Sigmoid colon (tissue), 7 donors: ENCODE measurements around the gene MAP2. TPM values are rescaled to one million over a fixed set of nuclear protein-coding genes. Genes with fewer than 3 reads are reported as not detected.

Source experiments
- DNase-seq: peaks from one replicate; pipeline ENCODE4 v3.0.0-alpha.2; 2019
- H3K27ac ChIP-seq, 4 donors: fragments of 200-600 bp; sonication (generic); one replicate each; pipeline ENCODE4 v1.5.1; 2016 to 2019; ENCODE audit warnings: mild to moderate bottlenecking in 1 of 4
- H3K27me3 ChIP-seq, 3 donors: fragments of 200-600 bp; sonication (generic); one replicate each; pipeline ENCODE4 v1.5.1; 2019; ENCODE audit warnings: mild to moderate bottlenecking in 1 of 3
- H3K36me3 ChIP-seq, 4 donors: fragments of 200-600 bp; sonication (generic); one replicate each; pipeline ENCODE4 v1.5.1; 2016 to 2019
- H3K4me1 ChIP-seq, 4 donors: fragments of 200-600 bp; sonication (generic); one replicate each; pipeline ENCODE4 v1.5.1; 2017 to 2019
- H3K4me3 ChIP-seq, 4 donors: fragments of 200-600 bp; sonication (generic); one replicate each; pipeline ENCODE4 v1.5.1; 2017 to 2019; ENCODE audit warnings: mild to moderate bottlenecking in 2 of 4, moderate library complexity in 1 of 4
- H3K9me3 ChIP-seq, 4 donors: fragments of 200-600 bp in 3 of 4; sonication (generic) in 3 of 4; one replicate each; pipeline versions ENCODE4 v1.5.1 to v1.6.1; 2013 to 2019
- EP300 ChIP-seq, 4 donors: sonication (generic); formaldehyde crosslinking; IDR thresholded peaks; one replicate each; pipeline ENCODE4 v1.6.1; 2017; ENCODE audit warnings: antibody characterized with exemption in 4 of 4
- POLR2A ChIP-seq, 2 donors: fragments of 450-650 bp; IDR thresholded peaks; one replicate each; pipeline ENCODE4 v1.6.1; 2016; ENCODE audit warnings: antibody characterized with exemption in 2 of 2, mild to moderate bottlenecking in 2 of 2, moderate library complexity in 2 of 2
- POLR2AphosphoS5 ChIP-seq, 4 donors: sonication (generic); formaldehyde crosslinking; IDR thresholded peaks; one replicate each; pipeline ENCODE4 v1.6.1; 2017; ENCODE audit warnings: antibody characterized with exemption in 4 of 4
- WGBS, 2 donors: extraction: QIAGEN DNeasy Blood & Tissue Kit; methylation state at CpG; one replicate each; pipeline ENCODE4 v1.1.7; 2013; 5-methylcytosine and 5-hydroxymethylcytosine counted together
- intact Hi-C: fragments of 100-400 bp; cut with DNase I; formaldehyde crosslinking; loops from one replicate; pipeline ENCODE4 v1.15.1; 2023
- polyA plus RNA-seq, 3 donors: library from polyadenylated mRNA; stranded (reverse); fragments of 200-250 nt; gene quantifications; one replicate each; pipeline ENCODE4 v1.2.3, GENCODE V29; 2013
- total RNA-seq, 4 donors: library from RNA; depleted of rRNA; stranded (reverse); fragments of >200 nt; gene quantifications; one replicate each; pipeline ENCODE4 v1.1.0, GENCODE V29; 2016
- TF ChIP-seq, protein P1 (sequence below), 4 experiments: fragments of 450-650 bp in 3 of 4; fragments of 200-600 bp in 1 of 4; IDR thresholded peaks; one replicate each; pipeline ENCODE4 v1.5.1; 2016 to 2019; ENCODE audit warnings: antibody characterized with exemption in 4 of 4, mild to moderate bottlenecking in 3 of 4, moderate library complexity in 2 of 4
- donor health status: healthy with polysubstance abuse.
- donor health status: Bipolar disorder and iron deficiency.
- donor health status: healthy.

The MAP2 gene
- total and polyA plus RNA-seq, 7 donors, result 0.46 to 21.8 (median 8.4) TPM

DNA sequence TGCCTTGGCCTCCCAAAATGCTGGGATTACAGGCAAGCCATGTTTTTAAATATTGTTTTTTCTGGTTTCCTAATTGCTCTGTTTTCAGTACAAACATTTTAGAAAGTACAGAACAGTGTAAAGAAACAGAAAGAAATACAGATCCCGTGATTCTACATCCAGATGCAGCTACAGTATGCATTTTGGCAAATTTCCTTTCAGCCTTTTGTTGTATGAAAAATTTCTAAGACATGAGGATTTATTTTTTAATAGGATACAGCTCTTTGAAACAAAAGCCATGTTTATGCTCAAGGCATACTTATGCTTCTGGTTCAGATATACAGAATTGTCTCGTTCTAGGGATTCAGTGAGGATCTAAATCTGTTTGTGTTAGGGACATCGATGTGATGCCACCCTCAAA, 109.5 kb downstream of the MAP2 start:
- no peak overlapping the region for H3K27ac ChIP-seq
- no peak overlapping the region for H3K4me3 ChIP-seq
- intact Hi-C loops, result no loop called here
- DNase-seq, result no peak
- H3K27me3 ChIP-seq, result no peaks in the 10 kb centered on the region
- TF ChIP-seq POLR2AphosphoS5 (IDR thresholded peaks at IDR 0.05) (no peak), EP300 (IDR thresholded peaks at IDR 0.05) (no peak), POLR2A (IDR thresholded peaks at IDR 0.05) (no peak)
- TF ChIP-seq, protein P1, sequence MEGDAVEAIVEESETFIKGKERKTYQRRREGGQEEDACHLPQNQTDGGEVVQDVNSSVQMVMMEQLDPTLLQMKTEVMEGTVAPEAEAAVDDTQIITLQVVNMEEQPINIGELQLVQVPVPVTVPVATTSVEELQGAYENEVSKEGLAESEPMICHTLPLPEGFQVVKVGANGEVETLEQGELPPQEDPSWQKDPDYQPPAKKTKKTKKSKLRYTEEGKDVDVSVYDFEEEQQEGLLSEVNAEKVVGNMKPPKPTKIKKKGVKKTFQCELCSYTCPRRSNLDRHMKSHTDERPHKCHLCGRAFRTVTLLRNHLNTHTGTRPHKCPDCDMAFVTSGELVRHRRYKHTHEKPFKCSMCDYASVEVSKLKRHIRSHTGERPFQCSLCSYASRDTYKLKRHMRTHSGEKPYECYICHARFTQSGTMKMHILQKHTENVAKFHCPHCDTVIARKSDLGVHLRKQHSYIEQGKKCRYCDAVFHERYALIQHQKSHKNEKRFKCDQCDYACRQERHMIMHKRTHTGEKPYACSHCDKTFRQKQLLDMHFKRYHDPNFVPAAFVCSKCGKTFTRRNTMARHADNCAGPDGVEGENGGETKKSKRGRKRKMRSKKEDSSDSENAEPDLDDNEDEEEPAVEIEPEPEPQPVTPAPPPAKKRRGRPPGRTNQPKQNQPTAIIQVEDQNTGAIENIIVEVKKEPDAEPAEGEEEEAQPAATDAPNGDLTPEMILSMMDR (IDR thresholded peaks at IDR 0.05), result no peak
- no peaks in the 10 kb centered on the region for H3K9me3 ChIP-seq
- no peaks in the 10 kb centered on the region for H3K4me1 ChIP-seq
- H3K36me3 ChIP-seq, result no peaks in the 10 kb centered on the region
- WGBS, 2 donors, result 68 to 74% methylated on average over 3 of the region's 3 CpGs

DNA sequence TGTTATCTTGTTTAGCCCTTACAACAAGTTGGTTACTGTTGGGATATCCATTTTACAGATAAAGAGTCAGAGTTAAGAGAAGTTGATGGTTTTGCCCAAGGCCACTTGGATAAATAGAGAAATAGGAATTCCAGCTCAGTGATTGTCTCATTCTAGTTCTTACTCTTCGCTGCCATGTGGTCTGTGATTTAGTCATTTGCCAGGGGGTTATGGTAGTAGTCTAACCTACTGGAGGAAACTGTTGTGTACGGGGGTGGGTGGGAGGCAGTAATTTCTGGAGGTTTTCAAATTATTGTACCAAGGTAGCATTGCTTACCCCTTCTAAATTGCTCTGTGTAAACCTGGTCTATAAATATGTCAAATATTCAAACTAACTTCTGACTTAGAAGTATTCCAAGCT, 110.4 kb downstream of the MAP2 start:
- Histone ChIP-seq H3K4me3 (no peak overlapping the region), H3K4me1 (no peaks in the 10 kb centered on the region), H3K36me3 (no peaks in the 10 kb centered on the region), H3K27ac (no peak overlapping the region), H3K27me3 (no peaks in the 10 kb centered on the region), H3K9me3 (no peaks in the 10 kb centered on the region)
- no peak for DNase-seq
- intact Hi-C loops, result no loop called here
- 59 to 77% methylated on average over 2 of the region's 2 CpGs for WGBS, 2 donors
- no peak for TF ChIP-seq EP300 (IDR thresholded peaks at IDR 0.05)
- TF ChIP-seq, protein P1 (IDR thresholded peaks at IDR 0.05), result no peak

DNA sequence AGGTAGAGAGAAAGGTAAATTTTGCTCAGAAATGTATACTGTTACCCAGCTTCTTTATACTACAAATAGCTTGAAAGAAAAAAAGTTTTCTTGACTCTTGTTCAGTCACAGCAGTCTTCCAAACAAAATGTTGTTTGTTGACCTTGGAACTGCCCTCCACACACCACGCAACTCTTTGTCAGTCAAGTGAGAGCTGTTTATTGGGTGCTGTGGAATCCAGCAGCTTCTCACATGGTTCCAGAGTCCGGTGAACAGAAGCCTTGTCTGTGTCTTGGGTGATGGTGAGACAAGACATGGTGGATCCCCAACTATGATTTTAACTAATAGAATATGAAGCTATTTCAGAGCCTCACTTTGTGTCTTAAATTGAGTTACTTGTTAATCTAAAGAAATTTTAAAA, 112.5 kb downstream of the MAP2 start:
- 30 to 71% methylated on average over 2 of the region's 2 CpGs for WGBS, 2 donors
- H3K27ac ChIP-seq, result no peak overlapping the region
- DNase-seq, result no peak

DNA sequence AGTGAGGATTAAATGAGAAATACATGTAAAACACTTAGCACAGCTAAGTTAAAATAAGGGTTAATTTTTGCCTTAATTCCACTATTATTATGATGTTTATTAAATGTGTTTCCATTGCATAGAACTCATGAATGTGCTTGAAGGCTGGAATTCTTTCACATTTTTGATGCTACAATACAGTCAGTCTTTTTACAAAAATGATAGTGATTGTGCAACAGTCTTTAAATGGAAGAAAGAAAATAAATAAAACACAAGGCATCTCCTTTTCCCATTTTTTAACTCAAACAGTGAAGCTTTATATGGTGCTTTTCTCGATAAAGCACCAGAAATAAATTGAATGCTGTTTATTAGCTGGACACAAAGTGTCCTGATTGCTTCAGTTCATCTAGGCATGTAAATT, 123.9 kb downstream of the MAP2 start:
- no peaks in the 10 kb centered on the region for H3K36me3 ChIP-seq
- no peak overlapping the region for H3K27ac ChIP-seq
- TF ChIP-seq, protein P1 (IDR thresholded peaks at IDR 0.05), result no peak
- TF ChIP-seq POLR2AphosphoS5 (IDR thresholded peaks at IDR 0.05), result no peak
- no peak for TF ChIP-seq POLR2A (IDR thresholded peaks at IDR 0.05)
- TF ChIP-seq EP300 (IDR thresholded peaks at IDR 0.05), result no peak
- intact Hi-C loops, result no loop called here
- 68 to 76% methylated on average over 1 of the region's 1 CpG for WGBS, 2 donors
- no peaks in the 10 kb centered on the region for H3K4me1 ChIP-seq
- H3K4me3 ChIP-seq, result no peak overlapping the region
- H3K27me3 ChIP-seq, result no peaks in the 10 kb centered on the region
- DNase-seq, result no peak
- no peaks in the 10 kb centered on the region for H3K9me3 ChIP-seq

More for the DNA sequence above, 112.5 kb downstream of the MAP2 start:
- Histone ChIP-seq H3K36me3 (no peaks in the 10 kb centered on the region), H3K4me3 (no peak overlapping the region), H3K9me3 (no peaks in the 10 kb centered on the region), H3K27me3 (no peaks in the 10 kb centered on the region), H3K4me1 (no peaks in the 10 kb centered on the region)
- intact Hi-C loops, result no loop called here
- TF ChIP-seq EP300 (IDR thresholded peaks at IDR 0.05), result no peak
- TF ChIP-seq, protein P1 (IDR thresholded peaks at IDR 0.05), result no peak
- TF ChIP-seq POLR2A (IDR thresholded peaks at IDR 0.05), result no peak
- TF ChIP-seq POLR2AphosphoS5 (IDR thresholded peaks at IDR 0.05), result no peak

DNA sequence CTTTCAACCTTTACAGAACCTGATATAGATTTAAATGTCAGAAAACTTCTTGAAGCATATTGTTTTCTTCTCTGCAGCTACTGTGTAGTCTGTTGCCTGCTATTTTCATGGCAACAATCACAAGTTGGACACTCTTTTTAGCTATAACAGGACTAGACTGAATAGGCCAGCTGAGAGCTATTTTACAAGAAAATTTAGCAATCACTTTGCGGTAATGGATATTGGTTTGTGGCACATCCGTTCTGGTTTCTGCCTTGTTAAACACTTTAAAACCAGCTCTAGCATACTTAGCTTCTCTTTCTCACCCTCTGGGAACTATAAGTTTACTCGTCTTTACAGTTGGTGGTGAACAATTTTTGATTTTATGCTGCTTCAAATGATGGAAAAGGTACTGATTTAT, 125.7 kb downstream of the MAP2 start:
- no peak for DNase-seq
- Histone ChIP-seq H3K36me3 (no peaks in the 10 kb centered on the region), H3K27me3 (no peaks in the 10 kb centered on the region), H3K9me3 (no peaks in the 10 kb centered on the region), H3K27ac (no peak overlapping the region), H3K4me3 (no peak overlapping the region), H3K4me1 (no peaks in the 10 kb centered on the region)
- intact Hi-C loops, result no loop called here
- 68 to 73% methylated on average over 3 of the region's 3 CpGs for WGBS, 2 donors
- TF ChIP-seq POLR2A (IDR thresholded peaks at IDR 0.05) (no peak), EP300 (IDR thresholded peaks at IDR 0.05) (no peak), POLR2AphosphoS5 (IDR thresholded peaks at IDR 0.05) (no peak)
- TF ChIP-seq, protein P1 (IDR thresholded peaks at IDR 0.05), result no peak
